Measurements from ENCODE around the gene PRICKLE2. TPM values are rescaled to one million over a fixed set of nuclear protein-coding genes. Genes with fewer than 3 reads are reported as not detected.

Gene PRICKLE2
- total RNA-seq, 2 donors from 2014 or later, result 0.21 to 0.37 TPM

DNA sequence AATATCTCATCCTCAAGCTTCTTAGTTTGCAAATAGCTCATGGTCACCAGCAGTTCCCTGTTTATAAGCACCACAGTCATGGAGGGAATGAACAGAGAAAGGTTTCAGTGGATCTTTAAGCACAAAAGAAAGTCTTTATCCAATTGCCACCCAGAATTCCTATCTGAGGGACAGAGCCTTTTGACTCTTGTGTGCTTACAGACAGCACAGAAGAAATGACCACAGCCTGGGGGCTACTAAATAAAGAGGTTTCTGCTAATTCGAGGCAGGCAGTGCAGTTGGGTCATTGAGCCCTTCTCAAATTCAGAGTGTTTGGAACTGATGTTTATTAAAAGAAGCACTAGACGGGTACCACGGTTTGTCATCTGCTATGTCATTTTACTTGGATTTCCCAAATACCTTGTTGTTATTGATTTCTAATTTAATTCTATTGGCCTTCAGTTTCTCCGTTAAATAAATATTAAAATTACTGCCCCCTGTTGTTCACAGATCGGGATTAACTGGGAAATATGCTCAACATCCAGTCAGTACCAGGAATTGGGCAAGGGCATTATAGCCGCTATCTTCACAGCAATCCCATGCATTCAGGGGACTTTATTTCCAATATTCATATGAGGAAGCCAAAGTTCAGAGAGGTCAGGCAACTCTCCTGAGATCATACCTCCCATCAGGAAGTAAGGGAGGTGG, 3.6 kb downstream of the PRICKLE2 start:
- no peak overlapping the region for H3K27ac Mint-ChIP-seq
- no peak for DNase-seq

DNA sequence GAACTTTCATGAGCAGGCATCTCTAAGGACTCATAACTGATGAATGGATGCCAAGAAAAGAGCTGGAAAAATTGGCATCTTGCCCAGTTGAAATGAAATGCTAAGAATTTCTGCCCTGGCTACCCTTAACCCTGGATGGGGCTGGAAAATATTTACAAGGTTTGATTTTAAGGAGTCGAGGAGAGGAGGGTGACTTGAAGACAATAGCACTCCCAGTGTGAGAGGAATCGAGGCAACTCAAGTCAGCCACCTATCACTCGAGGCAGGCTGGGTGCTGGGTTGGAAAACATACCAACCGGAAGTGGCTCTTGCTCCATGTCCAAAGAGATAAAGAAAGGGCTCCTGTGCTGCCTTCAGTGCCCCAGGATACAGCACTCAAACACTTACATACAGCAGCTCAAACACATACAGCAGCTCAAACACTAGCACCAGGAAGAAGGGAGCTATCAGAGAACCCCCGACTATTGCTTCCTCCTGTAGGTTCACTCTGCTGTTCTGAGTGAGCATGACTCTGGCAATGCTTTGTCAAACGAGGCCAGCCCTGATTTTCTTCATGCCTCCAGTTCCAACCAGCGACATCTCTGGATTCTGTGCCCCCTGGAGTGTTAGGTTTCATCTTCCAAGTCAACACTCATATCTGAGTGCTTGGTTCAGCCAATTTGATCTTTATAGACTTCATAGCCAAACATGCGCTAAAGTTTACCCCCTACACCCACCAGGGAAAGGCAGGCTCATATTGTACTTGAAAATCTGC, 4.9 kb downstream of the PRICKLE2 start:
- Mint-ChIP-seq H3K4me1 (no peaks in the 10 kb centered on the region), H3K27ac (no peak overlapping the region), H3K36me3 (ENCODE audit: low read depth) (no peaks in the 10 kb centered on the region), H3K4me3 (no peak overlapping the region), H3K27me3 (peaks cover 22% of the 10 kb centered on the region)
- ATAC-seq (no peak), DNase-seq (no peak)
- H3K9me3 ChIP-seq (ENCODE audit: control insufficient read depth, low read length, poor library complexity, severe bottlenecking), result no peaks in the 10 kb centered on the region

More for the DNA sequence above, 3.6 kb downstream of the PRICKLE2 start:
- Mint-ChIP-seq H3K27me3 (peaks cover 31% of the 10 kb centered on the region), H3K4me3 (no peak overlapping the region), H3K36me3 (ENCODE audit: low read depth) (no peaks in the 10 kb centered on the region), H3K4me1 (no peaks in the 10 kb centered on the region)
- no peaks in the 10 kb centered on the region for H3K9me3 ChIP-seq (ENCODE audit: control insufficient read depth, low read length, poor library complexity, severe bottlenecking)
- no peak for ATAC-seq

- Mint-ChIP-seq H3K36me3 (ENCODE audit: low read depth) (no peaks in the 10 kb centered on the region), H3K27me3 (peaks cover 12% of the 10 kb centered on the region), H3K4me3 (no peak overlapping the region), H3K4me1 (no peaks in the 10 kb centered on the region), H3K27ac (no peak overlapping the region)
- H3K9me3 ChIP-seq (ENCODE audit: control insufficient read depth, low read length, poor library complexity, severe bottlenecking), result no peaks in the 10 kb centered on the region
- DNase-seq (no peak), ATAC-seq (no peak)
These were observed 6.5 kb downstream of the PRICKLE2 start for GRCh38 chr3:64218746-64219145.

GRCh38 chr3:64218329-64218728, 6.9 kb downstream of the PRICKLE2 start:
- H3K36me3 Mint-ChIP-seq (ENCODE audit: low read depth), result no peaks in the 10 kb centered on the region
- no peaks in the 10 kb centered on the region for H3K4me1 Mint-ChIP-seq
- ATAC-seq (no peak), DNase-seq (no peak)
- H3K4me3 Mint-ChIP-seq, result no peak overlapping the region
- H3K9me3 ChIP-seq (ENCODE audit: control insufficient read depth, low read length, poor library complexity, severe bottlenecking), result no peaks in the 10 kb centered on the region
- H3K27me3 Mint-ChIP-seq, result peaks cover 8% of the 10 kb centered on the region
- H3K27ac Mint-ChIP-seq, result no peak overlapping the region

- H3K4me1 Mint-ChIP-seq, result no peaks in the 10 kb centered on the region
- no peak for ATAC-seq
These were observed 8.8 kb downstream of the PRICKLE2 start for GRCh38 chr3:64216274-64217147.

GRCh38 chr3:64215559-64215958, 9.7 kb downstream of the PRICKLE2 start:
- Mint-ChIP-seq H3K27ac (no peak overlapping the region), H3K27me3 (no peaks in the 10 kb centered on the region)

More at GRCh38 chr3:64216274-64217147, 8.8 kb downstream of the PRICKLE2 start:
- DNase-seq, result no peak
- no peaks in the 10 kb centered on the region for H3K36me3 Mint-ChIP-seq (ENCODE audit: low read depth)
- H3K9me3 ChIP-seq (ENCODE audit: control insufficient read depth, low read length, poor library complexity, severe bottlenecking), result no peaks in the 10 kb centered on the region
- no peak overlapping the region for H3K4me3 Mint-ChIP-seq
- H3K27me3 Mint-ChIP-seq, result no peaks in the 10 kb centered on the region
- no peak overlapping the region for H3K27ac Mint-ChIP-seq

DNA sequence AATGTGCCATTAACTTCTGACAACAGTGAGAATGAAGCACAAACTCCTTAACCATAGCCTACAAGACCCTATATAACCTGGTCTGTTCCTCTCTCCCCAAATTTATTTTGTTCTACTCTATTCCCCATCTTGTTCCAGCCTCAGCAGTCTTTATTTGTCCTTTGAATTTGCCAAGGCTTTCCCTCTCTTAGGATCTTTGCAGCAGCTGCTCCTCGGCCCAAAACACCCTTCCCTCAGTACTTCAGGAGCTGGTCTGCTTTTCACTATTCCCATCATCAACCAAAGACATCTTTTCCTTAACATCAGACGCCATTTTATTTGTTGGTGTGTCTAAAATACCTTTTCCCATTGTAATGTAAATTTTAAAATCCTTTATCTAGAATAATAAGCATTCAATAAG, 10.2 kb downstream of the PRICKLE2 start:
- Mint-ChIP-seq H3K27me3 (no peaks in the 10 kb centered on the region), H3K4me1 (no peaks in the 10 kb centered on the region), H3K4me3 (no peak overlapping the region), H3K36me3 (ENCODE audit: low read depth) (peaks cover 2% of the 10 kb centered on the region), H3K27ac (no peak overlapping the region)
- H3K9me3 ChIP-seq (ENCODE audit: control insufficient read depth, low read length, poor library complexity, severe bottlenecking), result no peaks in the 10 kb centered on the region
- DNase-seq (no peak), ATAC-seq (no peak)

More at GRCh38 chr3:64215559-64215958, 9.7 kb downstream of the PRICKLE2 start:
- H3K9me3 ChIP-seq (ENCODE audit: control insufficient read depth, low read length, poor library complexity, severe bottlenecking), result no peaks in the 10 kb centered on the region
- ATAC-seq (no peak), DNase-seq (no peak)
- Mint-ChIP-seq H3K4me1 (no peaks in the 10 kb centered on the region), H3K4me3 (no peak overlapping the region), H3K36me3 (ENCODE audit: low read depth) (peaks cover 2% of the 10 kb centered on the region)

GRCh38 chr3:64214381-64215018, 10.8 kb downstream of the PRICKLE2 start:
- ATAC-seq, result no peak
- Mint-ChIP-seq H3K36me3 (ENCODE audit: low read depth) (peaks cover 2% of the 10 kb centered on the region), H3K27ac (no peak overlapping the region), H3K4me1 (no peaks in the 10 kb centered on the region), H3K4me3 (no peak overlapping the region), H3K27me3 (no peaks in the 10 kb centered on the region)
- no peaks in the 10 kb centered on the region for H3K9me3 ChIP-seq (ENCODE audit: control insufficient read depth, low read length, poor library complexity, severe bottlenecking)
- no peak for DNase-seq

DNA sequence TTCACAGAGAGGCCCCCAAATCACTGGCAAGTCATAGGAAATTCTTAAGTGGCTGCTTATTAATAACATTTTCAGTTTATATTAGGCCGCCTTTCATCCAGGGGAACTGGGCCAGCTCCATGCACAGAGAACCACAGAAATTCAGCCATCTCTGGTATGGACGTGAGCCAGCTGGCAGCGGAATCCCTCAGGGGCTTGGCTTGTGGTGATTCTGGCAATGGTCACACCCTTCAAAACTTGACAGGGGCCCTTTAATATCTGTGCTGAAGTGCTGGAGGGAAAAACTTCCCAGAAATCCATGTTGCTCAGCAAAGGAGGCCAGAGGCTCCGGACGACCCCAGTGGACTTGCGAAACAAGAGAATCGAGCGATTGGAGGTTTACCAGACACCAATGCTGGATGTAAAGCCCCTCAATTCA, 11.3 kb downstream of the PRICKLE2 start:
- no peak for DNase-seq
- H3K9me3 ChIP-seq (ENCODE audit: control insufficient read depth, low read length, poor library complexity, severe bottlenecking), result no peaks in the 10 kb centered on the region
- H3K36me3 Mint-ChIP-seq (ENCODE audit: low read depth), result peaks cover 2% of the 10 kb centered on the region
- ATAC-seq, result no peak
- no peak overlapping the region for H3K27ac Mint-ChIP-seq
- no peaks in the 10 kb centered on the region for H3K27me3 Mint-ChIP-seq
- no peak overlapping the region for H3K4me3 Mint-ChIP-seq
- no peaks in the 10 kb centered on the region for H3K4me1 Mint-ChIP-seq

DNA sequence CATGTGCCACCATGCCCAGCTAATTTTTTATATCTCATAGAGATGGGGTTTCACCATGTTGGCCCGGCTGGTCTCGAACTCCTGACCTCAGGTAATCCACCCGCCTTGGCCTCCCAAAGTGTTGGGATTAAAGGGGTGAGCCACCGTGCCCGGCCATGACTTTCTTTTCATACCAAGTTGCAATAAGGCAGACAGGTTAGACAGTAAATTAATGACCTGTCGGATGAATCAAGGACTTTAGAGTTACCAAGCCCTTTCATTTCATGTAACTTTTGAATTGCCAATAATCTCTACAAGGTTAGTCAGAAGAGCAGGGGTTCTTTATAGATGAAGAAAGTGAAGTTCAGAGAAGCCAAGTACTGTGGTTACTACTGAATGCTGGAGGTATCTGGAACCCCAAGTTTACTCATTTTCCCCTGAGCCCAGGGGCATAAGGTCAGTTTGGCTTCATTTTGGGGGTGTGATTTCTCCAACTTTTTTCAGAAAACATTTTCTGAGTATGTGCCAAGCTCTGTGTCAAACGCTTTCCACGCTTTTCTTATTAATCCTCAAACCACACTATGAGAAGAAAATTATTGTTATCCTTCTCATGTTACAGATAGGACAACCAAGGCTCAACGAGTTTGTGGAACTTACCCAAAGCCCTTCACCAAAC, 11.9 kb downstream of the PRICKLE2 start:
- DNase-seq, result no peak
- Mint-ChIP-seq H3K27ac (no peak overlapping the region), H3K27me3 (no peaks in the 10 kb centered on the region), H3K36me3 (ENCODE audit: low read depth) (peaks cover 2% of the 10 kb centered on the region), H3K4me3 (no peak overlapping the region), H3K4me1 (no peaks in the 10 kb centered on the region)
- no peaks in the 10 kb centered on the region for H3K9me3 ChIP-seq (ENCODE audit: control insufficient read depth, low read length, poor library complexity, severe bottlenecking)
- ATAC-seq, result no peak

DNA sequence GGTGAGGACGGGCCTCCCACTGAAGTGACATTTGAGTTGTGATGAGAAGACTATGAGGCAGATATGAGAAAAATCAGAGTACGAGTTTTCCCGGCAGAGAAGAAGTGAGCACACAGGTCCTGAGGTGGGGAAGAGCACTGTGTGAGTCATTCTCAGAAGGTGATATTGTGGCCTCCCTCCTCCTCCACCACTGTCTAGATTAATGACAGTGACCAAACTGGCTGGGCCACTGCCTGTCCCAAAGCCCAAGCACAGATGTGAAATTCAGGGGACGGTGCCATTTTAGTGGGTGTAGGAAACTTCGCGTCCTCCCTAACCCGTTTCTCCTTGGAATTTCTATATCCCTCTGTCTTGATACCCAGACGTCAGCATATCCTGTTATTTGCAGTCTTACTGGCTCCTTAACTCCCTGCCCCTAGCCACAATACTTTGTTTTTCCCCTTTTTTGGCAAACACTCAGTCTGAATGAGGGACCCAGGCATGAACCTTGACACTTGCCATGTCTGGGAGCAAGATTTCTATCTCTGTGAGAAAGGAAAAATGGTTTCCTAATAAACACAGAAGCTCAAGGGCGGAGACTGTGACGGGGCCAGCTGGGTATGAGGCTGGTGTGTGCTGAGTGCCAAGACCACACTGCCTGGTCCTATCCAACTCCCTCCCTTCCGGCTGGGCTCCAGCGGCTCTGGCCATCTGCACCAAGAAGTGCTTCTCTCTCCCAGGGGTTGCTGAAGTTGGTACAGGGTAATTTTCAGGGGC, 15.2 kb downstream of the PRICKLE2 start:
- ATAC-seq, result no peak
- no peaks in the 10 kb centered on the region for H3K4me1 Mint-ChIP-seq

More for the DNA sequence above, 15.2 kb downstream of the PRICKLE2 start:
- Mint-ChIP-seq H3K36me3 (ENCODE audit: low read depth) (peaks cover 2% of the 10 kb centered on the region), H3K4me3 (no peak overlapping the region), H3K27ac (no peak overlapping the region), H3K27me3 (no peaks in the 10 kb centered on the region)
- no peak for DNase-seq
- H3K9me3 ChIP-seq (ENCODE audit: control insufficient read depth, low read length, poor library complexity, severe bottlenecking), result no peaks in the 10 kb centered on the region

All from T-helper 17 cell (primary cell).